ENCODE data around the gene CCDC27. TPM values are rescaled to one million over a fixed set of nuclear protein-coding genes. Genes with fewer than 3 reads are reported as not detected.
A peak's percentile ranks its signal among the peaks of the same experiment; 100 is the strongest.

CCDC27 gene
- total and polyA plus RNA-seq, 4 donors = not detected

DNA sequence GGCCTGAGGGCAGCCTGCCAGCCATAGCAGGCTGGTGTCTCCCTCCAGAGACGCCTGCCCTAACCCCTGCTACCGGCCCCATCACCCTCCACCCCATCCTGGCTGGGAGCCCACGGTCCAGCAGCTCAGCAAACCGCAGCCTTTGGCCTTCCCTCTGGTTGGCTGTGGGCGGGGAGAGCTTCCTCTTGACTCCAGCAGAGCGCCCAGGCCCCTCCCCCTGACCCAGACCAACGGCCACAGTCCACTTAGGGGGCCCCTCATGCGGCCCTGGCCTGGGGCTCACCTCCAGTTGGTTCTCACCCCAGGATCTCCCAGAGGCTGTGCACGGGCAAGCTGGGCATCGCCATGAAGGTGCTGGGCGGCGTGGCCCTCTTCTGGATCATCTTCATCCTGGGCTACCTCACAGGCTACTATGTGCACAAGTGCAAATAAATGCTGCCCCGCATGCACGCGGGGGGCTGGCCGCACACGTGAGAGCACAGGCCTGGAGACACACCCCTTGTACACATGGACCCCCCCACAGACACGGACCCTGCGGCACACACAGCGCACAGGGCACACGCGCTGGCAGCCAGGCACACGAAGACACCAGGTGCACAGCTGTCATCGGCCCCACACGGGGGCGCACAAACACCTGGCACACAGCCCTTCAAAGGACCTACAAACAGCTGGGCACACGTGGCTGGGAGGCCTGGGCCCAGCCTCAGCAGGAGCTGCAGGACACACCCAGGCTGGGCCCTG, 23.4 kb downstream of the CCDC27 start:
- TF ChIP-seq NR2F2 (IDR thresholded peaks at IDR 0.05) = no peak
- TF ChIP-seq CTCF (IDR thresholded peaks at IDR 0.05; ENCODE audit: low read depth, low read length, missing input control) = peak; percentile 28
- TF ChIP-seq, protein P1, sequence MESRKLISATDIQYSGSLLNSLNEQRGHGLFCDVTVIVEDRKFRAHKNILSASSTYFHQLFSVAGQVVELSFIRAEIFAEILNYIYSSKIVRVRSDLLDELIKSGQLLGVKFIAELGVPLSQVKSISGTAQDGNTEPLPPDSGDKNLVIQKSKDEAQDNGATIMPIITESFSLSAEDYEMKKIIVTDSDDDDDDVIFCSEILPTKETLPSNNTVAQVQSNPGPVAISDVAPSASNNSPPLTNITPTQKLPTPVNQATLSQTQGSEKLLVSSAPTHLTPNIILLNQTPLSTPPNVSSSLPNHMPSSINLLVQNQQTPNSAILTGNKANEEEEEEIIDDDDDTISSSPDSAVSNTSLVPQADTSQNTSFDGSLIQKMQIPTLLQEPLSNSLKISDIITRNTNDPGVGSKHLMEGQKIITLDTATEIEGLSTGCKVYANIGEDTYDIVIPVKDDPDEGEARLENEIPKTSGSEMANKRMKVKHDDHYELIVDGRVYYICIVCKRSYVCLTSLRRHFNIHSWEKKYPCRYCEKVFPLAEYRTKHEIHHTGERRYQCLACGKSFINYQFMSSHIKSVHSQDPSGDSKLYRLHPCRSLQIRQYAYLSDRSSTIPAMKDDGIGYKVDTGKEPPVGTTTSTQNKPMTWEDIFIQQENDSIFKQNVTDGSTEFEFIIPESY (IDR thresholded peaks at IDR 0.05) = no peak
- peak in 1 of 2 donors; percentile 57 for TF ChIP-seq HNF4A (conservative IDR thresholded peaks at IDR 0.05)
- TF ChIP-seq REST (IDR thresholded peaks at IDR 0.05) = no peak
- no peak for TF ChIP-seq HNF4G (IDR thresholded peaks at IDR 0.05)
- TF ChIP-seq SP1 (IDR thresholded peaks at IDR 0.05) = peak; percentile 27
- no peak for TF ChIP-seq FOXA1 (IDR thresholded peaks at IDR 0.05)
- TF ChIP-seq MAX (IDR thresholded peaks at IDR 0.05) = no peak
- no peak for TF ChIP-seq FOXA2 (IDR thresholded peaks at IDR 0.05)
- TF ChIP-seq ATF3 (IDR thresholded peaks at IDR 0.05) = no peak
- TF ChIP-seq EGR1 (IDR thresholded peaks at IDR 0.05; ENCODE audit: low read depth in 2 of 2) = no peak
- no peak for TF ChIP-seq TAF1 (conservative IDR thresholded peaks at IDR 0.05)
- TF ChIP-seq GABPA (IDR thresholded peaks at IDR 0.05 in 1 of 2, conservative IDR thresholded peaks at IDR 0.05 in 1 of 2) = no peak
- TF ChIP-seq JUND (IDR thresholded peaks at IDR 0.05) = no peak
- TF ChIP-seq RAD21 (IDR thresholded peaks at IDR 0.05) = peak in 1 of 2 donors; percentile 49
- peak; percentile 25 to 26 for TF ChIP-seq RXRA (IDR thresholded peaks at IDR 0.05)
- TF ChIP-seq YY1 (IDR thresholded peaks at IDR 0.05) = no peak
- Histone ChIP-seq H3K9me3 (ENCODE audit: control insufficient read depth in 4 of 4, low read length in 3 of 4) (no peaks in the 10 kb centered on the region), H3K27ac (ENCODE audit: low read depth in 1 of 2, low read length in 2 of 2) (peak overlapping the region; percentile 24 to 59), H3K4me1 (ENCODE audit: control insufficient read depth in 4 of 4, insufficient read depth in 4 of 4, low read length in 3 of 4) (peaks cover 22 to 48% (median 40%) of the 10 kb centered on the region in 4 donors), H3K4me3 (ENCODE audit: low read depth in 1 of 3, low read length in 3 of 3) (no peak overlapping the region), H3K36me3 (ENCODE audit: control insufficient read depth in 4 of 4, insufficient read depth in 3 of 4, low read depth in 1 of 4, low read length in 3 of 4) (peaks cover 4 to 17% (median 13%) of the 10 kb centered on the region in 4 donors), H3K9ac (ENCODE audit: low read depth in 1 of 2, low read length in 2 of 2) (no peak overlapping the region), H3K27me3 (ENCODE audit: control insufficient read depth in 4 of 4, insufficient read depth in 4 of 4, low read length in 3 of 4) (no peaks in the 10 kb centered on the region)
- peak; percentile 90 for DNase-seq (ENCODE audit: low spot score)
- WGBS = 15% methylated on average over 27 of the region's 27 CpGs

Measured in liver (tissue), 9 donors.